OCI-LY3 (cell line): ENCODE data around the gene DOCK1.

ENCODE experiments used
- EZH2phosphoT487 ChIP-seq: fragments of 200-600 bp; shearing (Covaris generic); IDR thresholded peaks from 2 replicates; pipeline ENCODE4 v1.6.1; 2018; ENCODE audit warnings: antibody characterized with exemption, mixed run types, low read depth
- TF ChIP-seq, protein P1 (sequence below): fragments of 200-600, 300-600 bp; sonication (generic); IDR thresholded peaks from 2 replicates; pipeline ENCODE4 v1.5.1; 2014; ENCODE audit warnings: antibody characterized with exemption, low read length, low read depth

DNA sequence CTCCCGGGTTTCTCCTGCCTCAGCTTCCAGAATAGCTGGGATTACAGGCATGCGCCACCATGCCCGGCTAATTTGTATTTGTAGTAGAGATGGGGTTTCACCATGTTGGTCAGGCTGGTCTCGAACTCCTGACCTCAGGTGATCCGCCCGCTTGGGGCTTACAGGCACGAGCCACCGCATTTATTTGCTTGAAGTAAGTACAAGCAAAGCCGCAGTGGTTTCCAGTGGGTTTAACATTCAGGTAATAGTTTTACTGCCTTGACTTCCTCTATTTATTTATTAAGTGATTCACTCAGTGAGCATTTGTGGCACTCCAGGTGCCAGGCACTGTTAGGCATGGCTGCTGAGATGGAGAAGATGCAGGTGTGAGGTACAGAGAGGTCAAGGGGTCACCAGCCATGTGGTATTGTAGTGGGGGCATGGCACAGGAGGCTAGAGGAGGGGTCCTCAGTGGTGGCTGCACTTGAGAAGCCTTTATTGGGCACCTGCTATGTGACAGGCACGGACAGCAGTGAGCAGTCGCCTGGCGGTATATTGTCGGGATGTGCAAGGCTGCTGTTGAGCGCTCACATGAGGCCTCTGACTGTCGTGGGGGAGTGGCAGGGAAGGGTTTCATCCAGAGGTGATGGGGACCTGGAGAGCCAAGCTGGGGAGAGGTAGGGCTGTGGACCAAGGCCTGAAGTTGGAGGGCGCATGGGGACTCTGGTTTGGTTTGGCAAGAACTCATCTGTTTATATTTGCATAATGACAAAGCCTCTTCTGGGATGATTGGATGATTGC, 54.9 kb downstream of the DOCK1 start:
- no peak for TF ChIP-seq EZH2phosphoT487
- TF ChIP-seq, protein P1, sequence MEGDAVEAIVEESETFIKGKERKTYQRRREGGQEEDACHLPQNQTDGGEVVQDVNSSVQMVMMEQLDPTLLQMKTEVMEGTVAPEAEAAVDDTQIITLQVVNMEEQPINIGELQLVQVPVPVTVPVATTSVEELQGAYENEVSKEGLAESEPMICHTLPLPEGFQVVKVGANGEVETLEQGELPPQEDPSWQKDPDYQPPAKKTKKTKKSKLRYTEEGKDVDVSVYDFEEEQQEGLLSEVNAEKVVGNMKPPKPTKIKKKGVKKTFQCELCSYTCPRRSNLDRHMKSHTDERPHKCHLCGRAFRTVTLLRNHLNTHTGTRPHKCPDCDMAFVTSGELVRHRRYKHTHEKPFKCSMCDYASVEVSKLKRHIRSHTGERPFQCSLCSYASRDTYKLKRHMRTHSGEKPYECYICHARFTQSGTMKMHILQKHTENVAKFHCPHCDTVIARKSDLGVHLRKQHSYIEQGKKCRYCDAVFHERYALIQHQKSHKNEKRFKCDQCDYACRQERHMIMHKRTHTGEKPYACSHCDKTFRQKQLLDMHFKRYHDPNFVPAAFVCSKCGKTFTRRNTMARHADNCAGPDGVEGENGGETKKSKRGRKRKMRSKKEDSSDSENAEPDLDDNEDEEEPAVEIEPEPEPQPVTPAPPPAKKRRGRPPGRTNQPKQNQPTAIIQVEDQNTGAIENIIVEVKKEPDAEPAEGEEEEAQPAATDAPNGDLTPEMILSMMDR, result no peak
